ENCODE measurements around the gene SHROOM2. TPM values are rescaled to one million over a fixed set of nuclear protein-coding genes. Genes with fewer than 3 reads are reported as not detected.

Gene SHROOM2
- total RNA-seq, 2 experiments from 2014 or later, result not detected

- Mint-ChIP-seq H3K36me3 (ENCODE audit: low read depth) (no peaks in the 10 kb centered on the region), H3K4me3 (no peak overlapping the region), H3K27ac (no peak overlapping the region), H3K9me3 (no peaks in the 10 kb centered on the region), H3K27me3 (peaks cover 9% of the 10 kb centered on the region), H3K4me1 (peaks cover 22% of the 10 kb centered on the region)
- ChIA-PET POLR2A (no interaction called here), CTCF (no interaction called here)
- no peak for DNase-seq
These were observed 157.2 kb downstream of the SHROOM2 start for GRCh38 chrX:9943420-9943819.

DNA sequence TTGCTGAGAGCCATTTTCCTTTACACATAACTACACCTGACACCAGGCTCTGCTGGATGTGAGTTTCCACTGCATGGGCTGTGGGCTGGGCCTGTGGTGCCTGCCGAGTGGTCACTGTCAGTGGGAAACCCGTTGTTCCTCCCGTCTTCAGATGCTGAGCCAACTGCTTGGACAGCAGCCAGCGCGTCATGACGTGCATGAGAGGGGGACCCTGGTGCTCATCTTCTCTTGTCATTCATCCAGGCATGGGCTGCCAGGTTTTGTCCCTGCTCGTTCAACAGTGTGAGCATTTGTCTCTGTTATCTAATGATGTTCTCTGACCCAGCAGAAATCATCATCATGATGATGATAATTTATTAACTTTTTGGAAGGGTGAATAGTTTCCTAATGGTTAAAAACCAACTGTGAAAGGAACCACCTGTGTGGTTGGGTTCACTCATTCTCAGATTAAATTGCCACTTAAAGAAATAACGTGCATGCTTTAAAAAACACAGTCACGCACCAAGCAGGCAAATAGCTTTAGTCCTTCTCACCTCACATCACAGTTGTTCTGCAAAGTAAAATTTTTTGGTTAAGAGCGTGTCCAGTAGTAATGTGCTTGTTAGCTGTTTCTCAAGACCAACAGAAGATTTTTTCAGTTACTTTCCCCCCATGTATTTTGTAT is 161.0 kb downstream of the SHROOM2 start:
- ChIA-PET POLR2A (no interaction called here), CTCF (no interaction called here)
- H3K36me3 Mint-ChIP-seq (ENCODE audit: low read depth), result no peaks in the 10 kb centered on the region
- H3K27me3 Mint-ChIP-seq, result peaks cover 15% of the 10 kb centered on the region
- H3K9me3 Mint-ChIP-seq, result no peaks in the 10 kb centered on the region
- peaks cover 9% of the 10 kb centered on the region for H3K4me1 Mint-ChIP-seq
- DNase-seq, result no peak
- H3K4me3 Mint-ChIP-seq, result no peak overlapping the region
- no peak overlapping the region for H3K27ac Mint-ChIP-seq

DNA sequence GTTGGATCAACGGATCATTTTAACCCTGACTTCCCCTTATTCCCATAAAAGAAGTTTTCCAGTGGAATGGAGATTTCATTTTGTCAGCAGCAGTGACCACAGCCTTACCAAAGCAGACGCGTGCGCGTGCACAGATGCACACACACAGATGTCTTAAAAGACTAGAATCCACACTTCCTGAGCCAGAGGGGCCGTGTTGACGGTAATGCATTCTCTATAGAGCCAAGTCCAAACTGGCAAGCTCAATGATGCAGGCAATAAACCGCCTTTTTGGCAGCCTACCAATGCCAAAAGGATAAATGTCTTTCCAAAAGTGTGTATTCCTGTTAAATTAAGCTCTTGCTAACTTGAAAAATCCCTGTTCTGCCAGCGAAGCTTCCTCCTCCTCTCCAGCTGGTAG is 162.2 kb downstream of the SHROOM2 start:
- H3K4me3 Mint-ChIP-seq, result no peak overlapping the region
- POLR2A ChIA-PET, result no interaction called here
- peaks cover 13% of the 10 kb centered on the region for H3K27me3 Mint-ChIP-seq
- CTCF ChIA-PET, result no interaction called here
- no peak overlapping the region for H3K27ac Mint-ChIP-seq
- no peak for DNase-seq
- peaks cover under 1% of the 10 kb centered on the region for H3K4me1 Mint-ChIP-seq
- H3K9me3 Mint-ChIP-seq, result no peaks in the 10 kb centered on the region
- H3K36me3 Mint-ChIP-seq (ENCODE audit: low read depth), result no peaks in the 10 kb centered on the region

DNA sequence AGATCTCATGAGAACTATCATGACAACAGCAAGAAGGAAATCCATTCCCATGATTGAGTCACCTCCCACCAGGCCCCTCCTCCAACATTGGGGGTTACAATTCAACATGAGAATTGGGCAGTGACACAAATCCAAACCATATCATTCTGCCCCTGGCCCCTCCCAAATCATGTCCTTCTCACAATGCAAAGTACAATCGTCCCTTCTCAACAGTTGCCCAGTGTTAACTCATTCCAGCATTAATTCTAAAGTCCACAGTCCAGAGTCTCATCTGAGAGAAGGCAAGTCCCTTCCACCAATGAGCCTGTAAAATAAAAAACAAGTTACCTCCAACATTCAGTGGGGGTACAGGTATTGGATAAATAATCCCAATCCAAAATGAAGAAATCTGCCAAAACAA is 166.1 kb downstream of the SHROOM2 start:
- Mint-ChIP-seq H3K4me1 (no peaks in the 10 kb centered on the region), H3K27me3 (peaks cover 10% of the 10 kb centered on the region), H3K27ac (no peak overlapping the region), H3K9me3 (no peaks in the 10 kb centered on the region), H3K36me3 (ENCODE audit: low read depth) (no peaks in the 10 kb centered on the region), H3K4me3 (no peak overlapping the region)
- ChIA-PET CTCF (no interaction called here), POLR2A (no interaction called here)
- DNase-seq, result no peak

- Mint-ChIP-seq H3K9me3 (no peaks in the 10 kb centered on the region), H3K36me3 (ENCODE audit: low read depth) (no peaks in the 10 kb centered on the region), H3K27ac (no peak overlapping the region), H3K27me3 (peaks cover 10% of the 10 kb centered on the region), H3K4me1 (no peaks in the 10 kb centered on the region), H3K4me3 (no peak overlapping the region)
- POLR2A ChIA-PET, result no interaction called here
- CTCF ChIA-PET, result no interaction called here
- DNase-seq, result no peak
These were observed 167.2 kb downstream of the SHROOM2 start for GRCh38 chrX:9953396-9953795.

GRCh38 chrX:9955506-9955905 is 169.3 kb downstream of the SHROOM2 start:
- peaks cover 10% of the 10 kb centered on the region for H3K27me3 Mint-ChIP-seq
- no peaks in the 10 kb centered on the region for H3K4me1 Mint-ChIP-seq
- ChIA-PET CTCF (no interaction called here), POLR2A (no interaction called here)
- no peak overlapping the region for H3K4me3 Mint-ChIP-seq
- H3K27ac Mint-ChIP-seq, result no peak overlapping the region
- H3K9me3 Mint-ChIP-seq, result no peaks in the 10 kb centered on the region
- H3K36me3 Mint-ChIP-seq (ENCODE audit: low read depth), result no peaks in the 10 kb centered on the region
- no peak for DNase-seq

GRCh38 chrX:9957743-9958142 is 171.5 kb downstream of the SHROOM2 start:
- Mint-ChIP-seq H3K4me3 (no peak overlapping the region), H3K27me3 (peaks cover 6% of the 10 kb centered on the region), H3K36me3 (ENCODE audit: low read depth) (no peaks in the 10 kb centered on the region), H3K27ac (no peak overlapping the region), H3K9me3 (no peaks in the 10 kb centered on the region), H3K4me1 (no peaks in the 10 kb centered on the region)
- no peak for DNase-seq
- ChIA-PET CTCF (no interaction called here), POLR2A (no interaction called here)

GRCh38 chrX:9958183-9958582 is 172.0 kb downstream of the SHROOM2 start:
- ChIA-PET POLR2A (no interaction called here), CTCF (no interaction called here)
- no peak overlapping the region for H3K4me3 Mint-ChIP-seq
- no peaks in the 10 kb centered on the region for H3K4me1 Mint-ChIP-seq
- peaks cover 6% of the 10 kb centered on the region for H3K27me3 Mint-ChIP-seq
- H3K9me3 Mint-ChIP-seq, result no peaks in the 10 kb centered on the region
- no peak overlapping the region for H3K27ac Mint-ChIP-seq
- no peak for DNase-seq
- no peaks in the 10 kb centered on the region for H3K36me3 Mint-ChIP-seq (ENCODE audit: low read depth)

GRCh38 chrX:9961750-9962149 is 175.5 kb downstream of the SHROOM2 start:
- no peaks in the 10 kb centered on the region for H3K9me3 Mint-ChIP-seq
- no peak overlapping the region for H3K4me3 Mint-ChIP-seq
- no peaks in the 10 kb centered on the region for H3K4me1 Mint-ChIP-seq
- no peak overlapping the region for H3K27ac Mint-ChIP-seq
- peaks cover 8% of the 10 kb centered on the region for H3K27me3 Mint-ChIP-seq
- no peak for DNase-seq
- CTCF ChIA-PET, result no interaction called here
- H3K36me3 Mint-ChIP-seq (ENCODE audit: low read depth), result no peaks in the 10 kb centered on the region
- POLR2A ChIA-PET, result no interaction called here

- POLR2A ChIA-PET, result no interaction called here
- Mint-ChIP-seq H3K4me3 (no peak within 1 kb of the TSS), H3K27ac (no peak within 1 kb of the TSS), H3K36me3 (ENCODE audit: low read depth) (no peaks in the 10 kb centered on the region), H3K4me1 (no peaks in the 10 kb centered on the region), H3K9me3 (no peaks in the 10 kb centered on the region), H3K27me3 (peaks cover 2% of the 10 kb centered on the region)
- CTCF ChIA-PET, result no interaction called here
- DNase-seq, result no peak
These were observed 180.7 kb downstream of the SHROOM2 start, which contains the start of gene CLDN34 for GRCh38 chrX:9966775-9967408. TSS of gene CLDN34 (plus strand) at chrX:9967358. CDS start at chrX:9967358, 0 bp downstream.

GRCh38 chrX:9977635-9978034 is 191.4 kb downstream of the SHROOM2 start:
- H3K4me3 Mint-ChIP-seq, result no peak overlapping the region
- ChIA-PET CTCF (no interaction called here), POLR2A (no interaction called here)
- no peaks in the 10 kb centered on the region for H3K36me3 Mint-ChIP-seq (ENCODE audit: low read depth)
- H3K27me3 Mint-ChIP-seq, result peaks cover 2% of the 10 kb centered on the region
- DNase-seq, result no peak
- no peak overlapping the region for H3K27ac Mint-ChIP-seq
- no peaks in the 10 kb centered on the region for H3K4me1 Mint-ChIP-seq
- H3K9me3 Mint-ChIP-seq, result no peaks in the 10 kb centered on the region

DNA sequence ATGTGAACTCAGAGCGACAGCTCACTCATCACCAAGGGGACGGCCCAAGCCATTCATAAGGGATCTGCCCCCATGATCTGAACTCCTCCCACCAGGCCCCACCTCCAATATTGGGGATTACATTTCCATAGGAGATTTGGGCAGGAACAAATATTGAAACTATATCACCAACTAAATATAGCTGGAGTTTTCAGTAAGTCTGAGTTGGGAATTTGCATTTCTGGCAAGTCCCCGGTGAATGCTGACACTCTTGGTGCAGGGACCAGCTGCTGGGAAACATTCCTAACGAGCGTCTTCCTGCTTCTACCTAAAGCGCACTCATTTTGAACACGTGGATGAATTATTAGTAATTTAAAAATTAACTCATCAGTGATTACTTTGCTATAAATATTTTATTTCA is 194.2 kb downstream of the SHROOM2 start:
- H3K36me3 Mint-ChIP-seq (ENCODE audit: low read depth), result no peaks in the 10 kb centered on the region
- CTCF ChIA-PET, result no interaction called here
- no peaks in the 10 kb centered on the region for H3K9me3 Mint-ChIP-seq
- H3K4me1 Mint-ChIP-seq, result no peaks in the 10 kb centered on the region
- peaks cover 2% of the 10 kb centered on the region for H3K27me3 Mint-ChIP-seq
- no peak for DNase-seq
- POLR2A ChIA-PET, result no interaction called here
- H3K27ac Mint-ChIP-seq, result no peak overlapping the region
- H3K4me3 Mint-ChIP-seq, result no peak overlapping the region

DNA sequence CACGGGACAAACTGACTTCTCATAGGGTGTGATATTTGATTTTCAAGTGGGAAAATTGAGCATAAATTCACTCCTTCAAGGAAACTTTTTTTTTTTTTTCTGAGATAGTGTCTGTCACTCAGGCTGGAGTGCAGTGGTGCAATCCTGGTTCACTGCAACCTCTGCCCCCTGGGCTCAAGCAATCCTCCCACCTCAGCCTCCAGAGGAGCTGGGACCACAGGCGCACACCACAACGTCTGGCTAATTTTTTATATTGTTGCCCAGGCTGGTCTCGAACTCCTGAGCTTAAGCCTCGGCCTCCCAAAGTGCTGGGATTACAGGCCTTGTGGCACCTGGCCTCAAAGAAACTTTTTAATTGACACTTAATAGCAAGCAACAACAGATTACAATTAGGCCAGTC is 194.7 kb downstream of the SHROOM2 start:
- Mint-ChIP-seq H3K36me3 (ENCODE audit: low read depth) (no peaks in the 10 kb centered on the region), H3K27me3 (peaks cover 2% of the 10 kb centered on the region), H3K9me3 (no peaks in the 10 kb centered on the region), H3K27ac (no peak overlapping the region), H3K4me3 (no peak overlapping the region), H3K4me1 (no peaks in the 10 kb centered on the region)
- ChIA-PET CTCF (no interaction called here), POLR2A (no interaction called here)
- DNase-seq, result no peak

DNA sequence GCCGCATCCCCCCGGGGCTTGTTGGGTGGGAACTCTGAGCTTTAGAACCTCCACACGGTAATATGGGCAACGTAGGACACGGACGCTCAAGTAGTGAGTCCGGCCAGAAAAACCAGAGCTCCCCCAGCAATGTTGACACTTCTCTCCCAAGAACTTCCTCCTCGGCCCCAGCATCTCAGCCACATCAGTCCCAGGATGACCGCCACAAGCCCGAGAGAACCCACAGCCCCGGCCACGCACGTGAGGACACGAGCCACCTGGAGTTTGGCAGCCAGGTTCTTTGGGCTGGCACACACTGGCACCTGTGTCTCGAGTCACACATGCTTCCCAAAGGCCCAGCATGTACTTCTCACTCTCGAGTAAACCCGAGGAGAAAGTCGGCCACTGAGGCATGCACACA is 197.2 kb downstream of the SHROOM2 start:
- no peak for DNase-seq
- Mint-ChIP-seq H3K9me3 (no peaks in the 10 kb centered on the region), H3K36me3 (ENCODE audit: low read depth) (no peaks in the 10 kb centered on the region), H3K27me3 (peaks cover 5% of the 10 kb centered on the region), H3K4me1 (no peaks in the 10 kb centered on the region), H3K27ac (no peak overlapping the region), H3K4me3 (no peak overlapping the region)
- CTCF ChIA-PET, result no interaction called here
- POLR2A ChIA-PET, result no interaction called here
